ENCODE results near the gene AADAC. TPM values are rescaled to one million over a fixed set of nuclear protein-coding genes. Genes with fewer than 3 reads are reported as not detected.
"Not testable (repeated sequence)": the region's sequence is repeated elsewhere in the genome, so short reads cannot be mapped to it uniquely, and the experiment has no call there.

The AADAC gene
- total RNA-seq, 2 donors from 2014 or later, result 0.39 to 0.70 TPM

DNA sequence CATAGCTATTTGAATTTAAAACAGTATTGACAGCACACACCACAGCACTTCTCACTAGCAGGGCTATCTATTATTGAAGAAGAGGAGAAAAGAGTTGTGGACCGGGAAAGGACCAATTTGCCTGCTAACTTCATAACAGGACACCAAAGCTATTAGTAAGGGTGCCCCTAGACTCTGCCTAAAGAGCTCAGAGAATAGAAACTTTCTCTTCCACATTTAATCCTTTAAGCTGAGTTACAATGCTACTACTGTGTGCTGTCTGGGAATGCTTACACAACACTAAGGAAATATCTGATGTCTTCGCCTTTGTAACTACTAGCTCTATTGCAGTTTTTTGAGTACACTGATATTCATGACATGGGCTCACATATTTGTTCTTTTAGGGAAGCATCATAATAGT is 13.5 kb upstream of the AADAC start:
- no peaks in the 10 kb centered on the region for H3K4me1 ChIP-seq
- DNase-seq (ENCODE audit: low spot score), result no peak
- H3K27ac ChIP-seq, result no peak overlapping the region
- TF ChIP-seq, protein P1, sequence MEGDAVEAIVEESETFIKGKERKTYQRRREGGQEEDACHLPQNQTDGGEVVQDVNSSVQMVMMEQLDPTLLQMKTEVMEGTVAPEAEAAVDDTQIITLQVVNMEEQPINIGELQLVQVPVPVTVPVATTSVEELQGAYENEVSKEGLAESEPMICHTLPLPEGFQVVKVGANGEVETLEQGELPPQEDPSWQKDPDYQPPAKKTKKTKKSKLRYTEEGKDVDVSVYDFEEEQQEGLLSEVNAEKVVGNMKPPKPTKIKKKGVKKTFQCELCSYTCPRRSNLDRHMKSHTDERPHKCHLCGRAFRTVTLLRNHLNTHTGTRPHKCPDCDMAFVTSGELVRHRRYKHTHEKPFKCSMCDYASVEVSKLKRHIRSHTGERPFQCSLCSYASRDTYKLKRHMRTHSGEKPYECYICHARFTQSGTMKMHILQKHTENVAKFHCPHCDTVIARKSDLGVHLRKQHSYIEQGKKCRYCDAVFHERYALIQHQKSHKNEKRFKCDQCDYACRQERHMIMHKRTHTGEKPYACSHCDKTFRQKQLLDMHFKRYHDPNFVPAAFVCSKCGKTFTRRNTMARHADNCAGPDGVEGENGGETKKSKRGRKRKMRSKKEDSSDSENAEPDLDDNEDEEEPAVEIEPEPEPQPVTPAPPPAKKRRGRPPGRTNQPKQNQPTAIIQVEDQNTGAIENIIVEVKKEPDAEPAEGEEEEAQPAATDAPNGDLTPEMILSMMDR (IDR thresholded peaks at IDR 0.05), result no peak
- no peaks in the 10 kb centered on the region for H3K36me3 ChIP-seq
- H3K9me3 ChIP-seq, result no peaks in the 10 kb centered on the region
- H3K27me3 ChIP-seq, result no peaks in the 10 kb centered on the region
- H3K4me3 ChIP-seq, result no peak overlapping the region

DNA sequence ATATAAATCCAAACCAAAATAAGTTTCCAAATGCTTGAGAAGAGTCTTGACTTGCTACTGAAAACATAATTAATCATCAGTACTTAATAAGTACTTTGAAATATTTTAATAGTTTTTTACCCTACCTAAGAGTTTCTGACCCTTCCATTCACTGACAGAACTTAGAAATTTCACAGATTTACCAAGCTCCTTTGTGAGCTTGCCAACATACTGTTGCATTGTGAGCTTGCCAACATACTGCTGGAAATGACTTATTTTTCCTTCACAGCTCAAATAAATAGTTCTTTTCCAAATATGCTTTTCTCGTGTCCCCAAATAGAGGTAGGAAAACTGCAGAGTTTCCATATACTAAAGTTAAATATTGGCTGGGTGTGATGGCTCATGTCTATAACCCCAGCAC is 9.6 kb upstream of the AADAC start:
- no peaks in the 10 kb centered on the region for H3K27me3 ChIP-seq
- TF ChIP-seq, protein P1 (IDR thresholded peaks at IDR 0.05), result no peak
- no peak overlapping the region for H3K4me3 ChIP-seq
- H3K4me1 ChIP-seq, result no peaks in the 10 kb centered on the region
- no peak overlapping the region for H3K27ac ChIP-seq
- peaks cover 0 to 5% of the 10 kb centered on the region in 2 donors for H3K9me3 ChIP-seq
- H3K36me3 ChIP-seq, result no peaks in the 10 kb centered on the region
- no peak for DNase-seq (ENCODE audit: low spot score)

DNA sequence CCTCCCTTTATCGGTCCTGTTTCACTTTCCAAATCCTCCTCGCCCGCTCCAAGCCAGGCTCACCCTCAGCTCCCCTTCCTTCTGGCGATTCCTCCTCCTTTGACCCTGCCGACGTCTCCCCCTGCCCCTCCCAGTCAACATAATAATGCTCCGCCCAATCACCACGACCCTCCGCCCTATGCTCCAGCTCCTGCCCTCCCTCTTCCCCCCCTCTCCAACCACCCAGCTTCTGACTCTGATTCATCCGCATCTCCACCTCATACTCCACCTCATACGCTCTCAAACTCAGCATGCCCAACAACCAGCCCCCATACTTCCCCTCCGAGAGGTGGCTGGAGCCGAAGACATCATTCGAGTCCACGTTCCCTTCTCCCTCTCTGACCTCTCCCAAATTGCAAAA is 7.1 kb upstream of the AADAC start:
- no peak for DNase-seq (ENCODE audit: low spot score)
- Histone ChIP-seq H3K36me3 (no peaks in the 10 kb centered on the region), H3K9me3 (peaks cover 0 to 9% of the 10 kb centered on the region in 2 donors), H3K27me3 (no peaks in the 10 kb centered on the region), H3K27ac (no peak overlapping the region), H3K4me3 (no peak overlapping the region), H3K4me1 (no peaks in the 10 kb centered on the region)
- TF ChIP-seq, protein P1 (IDR thresholded peaks at IDR 0.05), result no peak

DNA sequence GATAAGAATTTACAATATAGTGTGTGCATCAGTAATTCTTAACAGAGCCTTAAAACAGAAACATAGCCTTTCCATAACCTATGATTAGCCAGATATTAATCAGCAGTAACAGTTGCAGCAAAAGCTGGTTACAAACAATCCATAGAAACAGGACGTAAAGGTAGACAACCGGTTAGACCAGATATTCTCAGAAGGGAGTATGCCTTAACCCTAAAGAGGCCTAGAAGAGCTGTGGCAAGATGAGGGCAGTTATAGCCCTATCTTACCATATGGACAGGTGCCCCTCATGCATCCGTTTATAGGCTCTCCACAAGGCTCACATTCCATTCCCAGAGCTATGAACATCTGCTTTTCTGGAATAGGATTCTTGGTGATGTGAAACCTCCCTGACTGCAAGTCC is 5.0 kb upstream of the AADAC start:
- H3K27ac ChIP-seq; DNase-seq (ENCODE audit: low spot score); H3K36me3 ChIP-seq; H3K27me3 ChIP-seq; H3K4me3 ChIP-seq; H3K9me3 ChIP-seq; H3K4me1 ChIP-seq: not testable (repeated sequence)

DNA sequence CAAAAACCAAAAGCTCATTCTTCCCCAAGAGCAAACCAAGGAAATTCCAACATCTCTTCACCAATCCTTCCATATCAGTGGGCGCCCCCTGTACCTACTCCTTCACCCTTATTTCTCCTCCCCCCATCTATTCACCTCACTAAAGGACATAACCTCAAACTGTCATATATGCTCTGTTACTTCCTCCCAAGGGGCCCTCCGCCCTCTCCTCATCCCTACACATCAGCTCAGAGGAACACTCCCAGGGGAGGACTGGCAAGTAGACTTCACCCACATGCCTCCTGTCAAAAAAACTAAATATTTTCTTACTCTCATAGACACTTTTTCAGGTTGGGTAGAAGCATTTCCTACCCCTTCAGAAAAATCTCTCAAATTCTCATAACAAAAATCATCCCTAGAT is 2.4 kb upstream of the AADAC start:
- no peaks in the 10 kb centered on the region for H3K4me1 ChIP-seq

DNA sequence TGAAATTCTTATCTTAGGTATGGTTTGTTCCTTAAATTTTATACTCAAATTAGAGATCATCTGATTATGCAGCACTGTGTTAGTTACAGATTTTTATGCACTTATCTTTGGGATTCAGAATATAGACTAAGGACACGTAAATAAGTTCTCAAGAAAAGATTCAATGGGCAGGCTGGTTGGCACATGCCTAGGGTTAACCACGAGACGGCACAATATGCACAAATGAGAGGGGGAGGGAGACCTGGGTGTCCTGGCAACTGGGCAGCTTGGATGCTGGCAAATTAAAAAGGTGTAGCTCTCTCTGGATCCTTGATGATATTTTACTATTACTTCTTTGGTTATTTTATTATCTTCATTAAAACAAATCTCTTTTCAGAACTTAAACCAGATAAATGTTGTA is 672 bp downstream of the AADAC start:
- no peak overlapping the region for H3K4me3 ChIP-seq
- H3K27ac ChIP-seq, result no peak overlapping the region
- DNase-seq (ENCODE audit: low spot score), result no peak
- H3K27me3 ChIP-seq, result no peaks in the 10 kb centered on the region
- TF ChIP-seq, protein P1 (IDR thresholded peaks at IDR 0.05), result no peak
- peaks cover 0 to under 1% of the 10 kb centered on the region in 2 donors for H3K9me3 ChIP-seq
- no peaks in the 10 kb centered on the region for H3K4me1 ChIP-seq
- H3K36me3 ChIP-seq, result no peaks in the 10 kb centered on the region

More for the DNA sequence above, 2.4 kb upstream of the AADAC start:
- no peaks in the 10 kb centered on the region for H3K36me3 ChIP-seq
- no peak overlapping the region for H3K4me3 ChIP-seq
- no peak for DNase-seq (ENCODE audit: low spot score)
- H3K27me3 ChIP-seq, result no peaks in the 10 kb centered on the region
- no peak overlapping the region for H3K27ac ChIP-seq
- TF ChIP-seq, protein P1 (IDR thresholded peaks at IDR 0.05), result no peak
- peaks cover 0 to 9% of the 10 kb centered on the region in 2 donors for H3K9me3 ChIP-seq
